GM18951 (cell line): ENCODE results near the gene CAMP.
A peak's percentile ranks its signal among the peaks of the same experiment; 100 is the strongest.

Experiments
- POLR2A ChIP-seq: IDR thresholded peaks from 4 replicates; pipeline ENCODE4 v1.6.1; 2011; ENCODE audit warnings: mild to moderate bottlenecking; ENCODE audit not compliant: insufficient read length, insufficient read depth; ENCODE audit errors: extremely low read depth
- in situ Hi-C: fragments of 300-500 bp; cut with MboI; formaldehyde crosslinking; loops from one replicate; pipeline ENCODE4 v1.12.0; 2022; ENCODE audit warnings: low sequenced_read_pairs, mixed read lengths, inconsistent platforms; ENCODE audit not compliant: unreplicated experiment

The CAMP gene

GRCh38 chr3:48225587-48225986 lies 2.3 kb downstream of the CAMP start:
- in situ Hi-C loops = no loop called here

DNA sequence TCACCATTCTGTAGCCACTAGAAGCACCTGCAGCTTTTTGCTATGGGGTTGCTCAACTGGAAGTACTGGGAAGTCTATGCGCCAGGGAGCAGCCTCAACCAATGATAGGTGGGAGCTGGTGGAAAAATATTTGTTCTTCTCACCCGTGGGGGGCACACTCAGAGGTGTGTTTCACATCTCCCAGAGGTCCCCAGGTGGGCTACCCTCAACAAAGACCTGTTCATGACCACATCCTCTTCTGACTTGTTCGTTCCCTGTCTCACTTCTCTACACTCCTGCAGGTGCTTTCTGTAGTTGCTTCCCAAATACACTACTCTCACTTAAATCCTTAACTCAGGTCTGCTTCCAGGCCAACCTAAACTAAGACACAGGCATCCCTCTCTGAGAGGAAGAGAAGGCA lies 3.6 kb downstream of the CAMP start:
- in situ Hi-C loops = no loop called here
- no peak for TF ChIP-seq POLR2A

More at GRCh38 chr3:48225587-48225986, 2.3 kb downstream of the CAMP start:
- TF ChIP-seq POLR2A = no peak

DNA sequence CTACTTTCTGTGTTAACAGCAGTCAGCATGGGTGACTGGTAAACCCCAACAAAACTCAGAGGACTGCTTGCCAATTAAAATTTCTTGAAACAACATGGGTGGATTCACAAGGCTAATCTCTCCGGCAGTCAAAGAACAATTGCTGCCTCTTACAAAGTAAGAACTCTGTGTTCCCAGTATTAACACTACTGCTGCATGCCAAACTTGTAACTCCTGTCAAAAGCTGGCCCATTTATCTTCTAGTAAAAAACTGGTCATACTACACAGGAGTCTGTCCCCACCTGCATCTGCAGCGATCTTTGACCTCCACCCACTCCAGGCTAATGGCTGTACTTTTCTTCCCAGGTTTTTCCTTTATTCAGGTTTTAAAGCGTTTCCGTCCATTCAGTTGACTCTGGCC lies 8.9 kb downstream of the CAMP start:
- no peak for TF ChIP-seq POLR2A
- in situ Hi-C loops = no loop called here

DNA sequence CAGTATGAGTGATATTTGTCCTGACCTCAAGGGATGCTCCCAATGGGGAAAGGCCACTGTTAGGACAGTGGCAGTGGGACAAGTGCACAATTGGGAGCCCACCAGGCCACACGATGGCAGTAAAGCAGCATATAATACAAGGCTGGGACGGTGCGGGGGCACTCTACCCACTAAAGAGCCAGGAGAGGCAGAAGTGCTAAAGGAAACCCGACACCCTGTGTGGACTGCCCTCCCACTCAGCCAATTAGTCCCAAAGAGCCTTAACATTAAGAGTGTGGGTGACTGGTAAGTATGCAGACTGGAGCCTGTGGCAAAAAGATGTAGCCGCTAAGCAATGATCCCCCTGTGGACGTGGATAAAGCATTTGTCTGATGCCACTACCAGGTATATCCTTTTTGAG lies 9.4 kb downstream of the CAMP start:
- TF ChIP-seq POLR2A = peak; percentile 24
- in situ Hi-C loops = no loop called here

DNA sequence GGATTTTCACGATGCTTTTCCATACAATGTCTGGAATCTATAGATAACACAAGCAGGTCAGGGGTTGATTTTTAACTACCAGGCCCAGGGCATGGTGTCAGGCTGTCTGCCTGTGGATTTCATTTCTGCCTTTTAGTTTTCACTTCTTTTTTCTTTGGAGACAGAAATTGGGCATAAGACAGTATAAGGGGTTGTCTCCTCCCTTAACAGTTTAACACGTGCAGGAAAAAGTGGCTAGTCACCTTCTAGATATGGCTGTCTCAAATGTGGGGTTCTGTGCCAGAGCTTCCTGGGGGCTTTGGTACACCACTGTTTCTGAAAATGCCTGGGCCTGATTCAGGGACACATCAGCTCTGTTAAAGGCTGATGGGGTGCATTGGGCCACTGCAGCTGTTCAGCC lies 10.2 kb downstream of the CAMP start:
- TF ChIP-seq POLR2A = no peak
- in situ Hi-C loops = no loop called here

DNA sequence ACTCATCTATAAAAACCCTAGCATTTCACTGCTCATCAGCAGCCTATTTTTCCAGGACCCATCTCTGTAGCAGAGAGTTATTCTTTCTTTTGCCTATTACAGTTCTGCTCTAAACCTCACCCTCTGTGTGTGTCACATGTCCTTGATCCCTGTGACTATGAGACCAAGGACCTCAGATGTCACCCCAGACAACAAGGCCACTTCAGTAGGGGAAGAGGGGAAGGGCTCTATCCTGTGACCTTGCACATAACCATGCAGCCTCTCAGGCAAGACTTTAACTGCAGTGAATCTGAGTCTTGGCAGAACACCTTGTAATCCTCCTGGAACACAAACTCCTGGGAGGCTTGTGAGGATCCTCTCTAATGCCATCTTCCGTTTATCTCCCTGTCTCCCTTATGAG lies 13.2 kb downstream of the CAMP start:
- in situ Hi-C loops = no loop called here
- TF ChIP-seq POLR2A = no peak

- in situ Hi-C loops = no loop called here
- no peak for TF ChIP-seq POLR2A
These were observed 15.3 kb downstream of the CAMP start for GRCh38 chr3:48238531-48239085.

DNA sequence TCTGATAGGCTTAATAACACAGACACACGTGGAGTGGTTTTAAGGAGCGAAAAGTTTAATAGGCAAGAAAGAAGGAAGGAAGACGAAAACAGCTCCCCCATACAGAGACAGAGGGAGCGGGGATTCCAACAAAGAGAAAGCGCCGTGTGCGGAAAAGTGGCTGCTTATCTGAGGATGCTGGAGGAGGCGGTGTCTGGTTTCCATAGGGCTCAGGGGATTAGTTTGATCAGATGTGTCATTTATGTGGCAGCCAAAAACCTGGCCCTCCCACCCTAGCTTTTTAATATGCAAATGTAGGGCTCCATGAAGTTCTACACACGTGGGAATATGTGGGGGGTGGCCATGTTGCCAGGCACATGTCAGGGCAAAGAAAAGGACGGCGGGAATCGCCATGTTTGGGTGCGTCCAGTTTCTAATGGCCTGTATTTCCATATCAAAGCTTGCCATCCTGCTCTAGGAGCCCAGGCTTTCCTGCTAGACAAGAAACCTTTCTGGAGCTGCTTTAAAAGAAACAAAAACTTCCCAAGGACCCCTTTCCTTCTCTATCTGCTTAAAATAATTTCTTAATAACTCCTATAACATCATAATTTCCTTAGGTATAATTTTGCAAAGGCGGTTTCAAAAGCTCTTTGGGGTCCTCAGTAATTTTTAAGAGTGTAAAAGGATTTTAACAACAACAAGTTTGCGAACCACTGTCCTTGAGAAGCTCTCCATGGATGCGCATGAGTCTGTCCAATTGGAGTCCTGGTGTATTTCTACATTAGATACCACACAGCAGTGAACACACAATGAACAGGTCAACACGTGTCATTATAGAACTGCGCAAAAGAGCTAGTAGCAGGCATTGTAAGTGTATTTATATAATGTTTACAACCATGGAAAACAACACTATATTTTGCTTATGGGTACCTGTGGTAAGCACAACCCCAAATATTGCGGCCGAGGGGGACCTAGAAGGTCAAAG lies 17.0 kb downstream of the CAMP start:
- in situ Hi-C loops = no loop called here
- TF ChIP-seq POLR2A = no peak

- in situ Hi-C loops = no loop called here
- TF ChIP-seq POLR2A = no peak
These were observed 18.6 kb downstream of the CAMP start for GRCh38 chr3:48241796-48242455.

GRCh38 chr3:48243886-48244285 lies 20.6 kb downstream of the CAMP start:
- no peak for TF ChIP-seq POLR2A
- in situ Hi-C loops = no loop called here

GRCh38 chr3:48244461-48244860 lies 21.2 kb downstream of the CAMP start:
- TF ChIP-seq POLR2A = no peak
- in situ Hi-C loops = no loop called here

DNA sequence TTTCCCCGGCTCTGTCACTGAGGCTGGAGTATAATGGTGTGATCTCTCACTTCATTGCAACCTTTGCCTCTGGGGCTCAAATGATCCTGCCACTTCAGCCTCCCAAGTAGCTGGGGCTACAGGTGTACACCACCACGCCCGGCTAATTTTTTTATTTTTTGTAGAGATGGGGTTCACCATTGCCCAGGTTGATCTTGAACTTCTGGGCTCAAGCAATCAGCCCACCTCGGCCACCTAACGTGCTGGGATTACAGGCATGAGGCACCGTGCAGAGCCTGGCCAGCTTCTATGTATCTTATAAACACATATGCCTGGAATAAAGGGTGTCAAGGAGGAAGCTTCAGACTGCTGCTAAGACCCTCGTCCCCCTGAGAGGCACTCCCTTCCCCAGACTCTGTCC lies 21.8 kb downstream of the CAMP start:
- in situ Hi-C loops = no loop called here
- TF ChIP-seq POLR2A = no peak

GRCh38 chr3:48247401-48247811 lies 24.1 kb downstream of the CAMP start:
- in situ Hi-C loops = no loop called here
- no peak for TF ChIP-seq POLR2A
